Measurements from ENCODE around the gene GOLGA5.

DNA sequence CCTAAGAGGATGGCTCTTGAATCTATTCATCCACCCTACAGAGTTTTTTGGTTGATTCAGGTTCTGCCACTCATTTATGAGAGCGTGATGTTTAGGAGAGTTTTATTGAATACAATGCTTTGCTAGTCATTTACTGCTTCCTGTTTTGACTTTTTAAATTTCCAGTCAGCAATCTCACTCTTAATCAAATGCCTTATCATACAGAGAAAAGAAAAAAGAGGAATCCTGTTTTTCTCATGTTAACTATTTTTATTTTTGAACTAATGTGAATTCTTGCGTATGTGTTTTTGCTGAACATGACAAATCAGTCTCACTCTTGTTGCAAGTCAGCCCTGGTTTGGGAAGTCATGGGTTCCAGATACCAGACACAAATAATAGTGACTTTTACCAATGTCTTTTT, 23.6 kb upstream of the GOLGA5 start:
- TF ChIP-seq CTCF (IDR thresholded peaks at IDR 0.05) (no peak), EP300 (IDR thresholded peaks at IDR 0.05) (no peak), POLR2AphosphoS5 (IDR thresholded peaks at IDR 0.05) (no peak)

Data from upper lobe of left lung (tissue), 4 donors.